Activated CD4-positive, alpha-beta T cell treated with anti-CD3 and anti-CD28 coated beads, Interleukin-2, amount 10 ng/mL, durations not matched to agents 24 days and 14 days (primary cell): ENCODE measurements around the gene VPS51. TPM values are rescaled to one million over a fixed set of nuclear protein-coding genes. Genes with fewer than 3 reads are reported as not detected.

ENCODE experiments used
- DNase-seq: peaks from one replicate; pipeline ENCODE4 v3.0.0; 2022
- H3K27ac Mint-ChIP-seq: one replicate; pipeline ENCODE4 v1.8.0; 2022; ENCODE audit warnings: mild to moderate bottlenecking, mixed read lengths
- H3K27me3 Mint-ChIP-seq: one replicate; pipeline ENCODE4 v1.8.0; 2022; ENCODE audit warnings: mixed read lengths
- H3K36me3 Mint-ChIP-seq: one replicate; pipeline ENCODE4 v1.8.0; 2022; ENCODE audit warnings: low read depth, mild to moderate bottlenecking, mixed read lengths
- H3K4me1 Mint-ChIP-seq: one replicate; pipeline ENCODE4 v1.8.0; 2021; ENCODE audit warnings: mixed read lengths
- H3K4me3 Mint-ChIP-seq: one replicate; pipeline ENCODE4 v1.8.0; 2022; ENCODE audit warnings: mild to moderate bottlenecking, moderate library complexity, mixed read lengths
- H3K9me3 Mint-ChIP-seq: one replicate; pipeline ENCODE4 v1.8.0; 2021; ENCODE audit warnings: mixed read lengths
- intact Hi-C: fragments of 100-400 bp; cut with micrococcal nuclease; formaldehyde crosslinking; loops from one replicate; pipeline ENCODE4 v1.15.1; 2023
- total RNA-seq: library from RNA; stranded (reverse); gene quantifications from 2 replicates; pipeline ENCODE4 v1.2.3, GENCODE V29; 2022

Gene VPS51
- total RNA-seq, 1 donor from 2014 or later: 127 TPM

DNA sequence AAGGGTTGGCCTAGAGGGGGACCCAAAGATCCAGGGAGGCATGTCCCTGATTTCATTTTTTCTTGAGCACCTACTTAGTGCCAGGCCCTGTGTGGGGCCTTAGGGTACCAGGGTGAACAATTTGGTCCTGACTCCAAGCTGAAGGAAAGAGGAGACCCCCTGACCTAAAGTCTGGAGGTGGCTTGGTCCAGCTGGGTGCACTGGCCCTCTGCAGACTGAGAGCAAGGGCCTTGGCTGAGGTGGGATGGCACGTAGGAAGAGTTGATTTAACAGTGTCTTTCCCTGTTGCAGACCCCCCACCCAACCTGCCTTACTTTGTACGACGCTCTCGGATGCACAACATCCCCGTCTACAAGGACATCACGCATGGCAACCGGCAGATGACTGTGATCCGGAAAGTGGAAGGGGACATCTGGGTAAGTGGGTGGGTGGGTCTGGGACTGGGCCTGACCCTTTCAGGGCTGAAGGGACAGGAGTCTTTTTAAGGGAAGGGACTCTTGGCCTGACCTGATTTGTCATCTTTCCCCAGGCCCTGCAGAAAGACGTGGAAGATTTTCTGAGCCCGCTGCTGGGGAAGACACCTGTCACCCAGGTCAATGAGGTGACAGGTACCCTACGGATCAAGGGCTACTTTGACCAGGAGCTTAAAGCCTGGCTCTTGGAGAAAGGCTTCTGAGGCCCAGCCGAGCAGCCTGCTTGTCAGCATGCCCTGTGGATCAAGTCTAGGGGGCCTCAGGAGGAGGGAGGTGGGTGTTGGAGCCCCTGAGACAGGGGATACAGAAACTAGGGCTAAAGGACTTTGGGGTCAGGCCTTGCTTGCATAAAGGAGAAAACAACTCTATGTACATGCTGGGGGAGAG lies 29.4 kb downstream of the VPS51 start:
- intact Hi-C loops: no loop called here
- Mint-ChIP-seq H3K4me1 (peaks cover 19% of the 10 kb centered on the region), H3K9me3 (no peaks in the 10 kb centered on the region), H3K27ac (no peak overlapping the region), H3K27me3 (no peaks in the 10 kb centered on the region), H3K4me3 (no peak overlapping the region), H3K36me3 (peaks cover 57% of the 10 kb centered on the region)
- peak; percentile 53 for DNase-seq

GRCh38 chr11:65126624-65127274 lies 30.7 kb downstream of the VPS51 start:
- peaks cover 54% of the 10 kb centered on the region for H3K36me3 Mint-ChIP-seq
- H3K4me3 Mint-ChIP-seq: no peak overlapping the region
- no peaks in the 10 kb centered on the region for H3K9me3 Mint-ChIP-seq
- peak; percentile 54 for DNase-seq
- H3K27me3 Mint-ChIP-seq: no peaks in the 10 kb centered on the region
- intact Hi-C loops: no loop called here
- H3K4me1 Mint-ChIP-seq: peaks cover 14% of the 10 kb centered on the region
- H3K27ac Mint-ChIP-seq: no peak overlapping the region

DNA sequence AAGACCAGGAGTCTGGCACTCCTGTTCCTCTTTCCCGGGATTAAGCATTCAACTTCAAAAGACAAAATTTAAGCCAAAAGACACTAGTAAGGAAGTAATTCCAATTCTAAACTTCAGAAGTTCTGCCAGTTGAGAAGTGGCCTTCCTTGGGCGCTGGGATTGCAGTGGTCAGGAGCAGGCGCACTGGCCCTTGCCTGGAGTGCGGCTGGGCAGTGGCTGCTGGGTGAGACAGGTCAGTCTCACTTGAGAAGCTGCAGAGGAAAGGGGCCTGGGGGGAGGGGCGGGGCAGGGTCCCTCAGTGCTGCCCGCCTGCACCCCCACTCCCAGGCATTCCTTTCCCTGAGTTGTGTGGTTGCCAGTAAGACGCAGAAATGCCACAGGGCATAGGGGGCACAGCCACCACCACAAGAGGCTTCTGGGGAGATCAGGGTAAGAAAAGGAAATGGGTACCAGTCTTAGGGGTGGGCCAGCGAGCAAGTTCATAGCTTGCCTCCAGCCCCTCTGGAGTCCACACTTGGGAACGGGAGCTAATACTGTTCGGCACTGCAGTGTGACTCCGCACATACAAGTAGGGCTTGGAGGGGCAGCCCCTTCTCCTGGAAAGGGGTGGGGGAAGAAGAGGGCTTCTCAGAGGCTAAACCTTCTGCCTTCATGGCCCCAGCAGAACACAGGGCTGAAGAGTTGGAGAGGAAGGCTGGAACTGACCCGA lies 31.6 kb downstream of the VPS51 start:
- Mint-ChIP-seq H3K9me3 (no peaks in the 10 kb centered on the region), H3K27me3 (no peaks in the 10 kb centered on the region), H3K36me3 (peaks cover 50% of the 10 kb centered on the region), H3K4me3 (no peak overlapping the region), H3K27ac (no peak overlapping the region), H3K4me1 (peaks cover 12% of the 10 kb centered on the region)
- DNase-seq: peak; percentile 58
- intact Hi-C loops: no loop called here

- no peaks in the 10 kb centered on the region for H3K9me3 Mint-ChIP-seq
These were observed 32.5 kb downstream of the VPS51 start for GRCh38 chr11:65128182-65129145.

GRCh38 chr11:65129649-65130441 lies 33.8 kb downstream of the VPS51 start:
- intact Hi-C loops: no loop called here
- Mint-ChIP-seq H3K27ac (no peak overlapping the region), H3K27me3 (no peaks in the 10 kb centered on the region), H3K4me1 (peaks cover 18% of the 10 kb centered on the region), H3K36me3 (peaks cover 46% of the 10 kb centered on the region), H3K9me3 (no peaks in the 10 kb centered on the region), H3K4me3 (no peak overlapping the region)
- DNase-seq: peak; percentile 56

More at GRCh38 chr11:65128182-65129145, 32.5 kb downstream of the VPS51 start:
- Mint-ChIP-seq H3K4me1 (peaks cover 20% of the 10 kb centered on the region), H3K4me3 (no peak overlapping the region), H3K27ac (no peak overlapping the region), H3K27me3 (no peaks in the 10 kb centered on the region), H3K36me3 (peaks cover 52% of the 10 kb centered on the region)
- intact Hi-C loops: no loop called here
- DNase-seq: peak; percentile 55

GRCh38 chr11:65130631-65131416 lies 34.8 kb downstream of the VPS51 start:
- Mint-ChIP-seq H3K4me1 (peaks cover 23% of the 10 kb centered on the region), H3K36me3 (peaks cover 39% of the 10 kb centered on the region), H3K27me3 (no peaks in the 10 kb centered on the region), H3K27ac (no peak overlapping the region), H3K4me3 (no peak overlapping the region), H3K9me3 (no peaks in the 10 kb centered on the region)
- DNase-seq: peak; percentile 55
- intact Hi-C loops: no loop called here

- H3K9me3 Mint-ChIP-seq: no peaks in the 10 kb centered on the region
- peak; percentile 55 for DNase-seq
- intact Hi-C loops: no loop called here
- no peak overlapping the region for H3K27ac Mint-ChIP-seq
- no peaks in the 10 kb centered on the region for H3K27me3 Mint-ChIP-seq
- H3K4me3 Mint-ChIP-seq: no peak overlapping the region
- peaks cover 37% of the 10 kb centered on the region for H3K36me3 Mint-ChIP-seq
- H3K4me1 Mint-ChIP-seq: peaks cover 29% of the 10 kb centered on the region
These were observed 35.4 kb downstream of the VPS51 start for GRCh38 chr11:65131417-65131776.

GRCh38 chr11:65131895-65132237 lies 35.9 kb downstream of the VPS51 start:
- DNase-seq: no peak
- Mint-ChIP-seq H3K27me3 (no peaks in the 10 kb centered on the region), H3K27ac (no peak overlapping the region), H3K9me3 (no peaks in the 10 kb centered on the region), H3K4me3 (peak overlapping the region; percentile 12), H3K36me3 (peaks cover 33% of the 10 kb centered on the region), H3K4me1 (peaks cover 31% of the 10 kb centered on the region)
- intact Hi-C loops: no loop called here

GRCh38 chr11:65132238-65132987 lies 36.4 kb downstream of the VPS51 start:
- intact Hi-C loops: no loop called here
- peaks cover 29% of the 10 kb centered on the region for H3K36me3 Mint-ChIP-seq
- H3K9me3 Mint-ChIP-seq: no peaks in the 10 kb centered on the region
- DNase-seq: no peak
- H3K27ac Mint-ChIP-seq: peak overlapping the region; percentile 97
- H3K4me1 Mint-ChIP-seq: peaks cover 31% of the 10 kb centered on the region
- H3K4me3 Mint-ChIP-seq: peak overlapping the region; percentile 92
- H3K27me3 Mint-ChIP-seq: no peaks in the 10 kb centered on the region

GRCh38 chr11:65132988-65133700 lies 37.1 kb downstream of the VPS51 start:
- Mint-ChIP-seq H3K4me3 (peak overlapping the region; percentile 92), H3K9me3 (no peaks in the 10 kb centered on the region), H3K27ac (peak overlapping the region; percentile 97), H3K27me3 (no peaks in the 10 kb centered on the region), H3K36me3 (peaks cover 28% of the 10 kb centered on the region), H3K4me1 (peaks cover 31% of the 10 kb centered on the region)
- intact Hi-C loops: no loop called here
- peak; percentile 87 for DNase-seq

GRCh38 chr11:65133724-65134123 lies 37.7 kb downstream of the VPS51 start:
- peak; percentile 73 for DNase-seq
- peaks cover 31% of the 10 kb centered on the region for H3K4me1 Mint-ChIP-seq
- H3K36me3 Mint-ChIP-seq: peaks cover 25% of the 10 kb centered on the region
- intact Hi-C loops: loop anchor here (1.0 kb wide), 2 partner anchors 11 to 16 kb away; partner anchors contain the start of genes FAU, MRPL49 and ZNHIT2
- no peaks in the 10 kb centered on the region for H3K27me3 Mint-ChIP-seq
- no peaks in the 10 kb centered on the region for H3K9me3 Mint-ChIP-seq
- H3K4me3 Mint-ChIP-seq: peak overlapping the region; percentile 92
- peak overlapping the region; percentile 97 for H3K27ac Mint-ChIP-seq
